Omental fat pad (tissue), 4 donors: ENCODE measurements around the gene FEZ2. TPM values are rescaled to one million over a fixed set of nuclear protein-coding genes. Genes with fewer than 3 reads are reported as not detected.

Source experiments
- ATAC-seq: fragments of 150-250 bp; one replicate; pipeline ENCODE4 v1.9.1; 2016; ENCODE audit warnings: mild to moderate bottlenecking, moderate library complexity; ENCODE audit not compliant: low FRiP score
- DNase-seq: peaks from one replicate; pipeline ENCODE4 v3.0.0-alpha.2; 2019; ENCODE audit warnings: low spot score
- CTCF ChIP-seq, 3 donors: fragments of 450-650 bp; IDR thresholded peaks; one replicate each; pipeline ENCODE4 v1.5.1; 2016 to 2017; ENCODE audit warnings: antibody characterized with exemption in 3 of 3, mild to moderate bottlenecking in 3 of 3, moderate library complexity in 2 of 3
- total RNA-seq, 4 donors: library from RNA; depleted of rRNA; stranded (reverse); fragments of >200 nt; gene quantifications; one replicate each; pipeline ENCODE4 v1.1.0, GENCODE V29; 2016

The FEZ2 gene
- total RNA-seq, 4 donors from 2014 or later, result 41.9 to 64.0 (median 55.9) TPM

- DNase-seq, result no peak
- no peak for TF ChIP-seq CTCF (IDR thresholded peaks at IDR 0.05)
- no peak for ATAC-seq
Observed at GRCh38 chr2:36528274-36528673, 69.7 kb downstream of the FEZ2 start.

- ATAC-seq, result no peak
- TF ChIP-seq CTCF (IDR thresholded peaks at IDR 0.05), result no peak
- no peak for DNase-seq
Observed at GRCh38 chr2:36526226-36526625, 71.7 kb downstream of the FEZ2 start.

GRCh38 chr2:36525245-36525644 lies 72.7 kb downstream of the FEZ2 start:
- no peak for DNase-seq
- no peak for TF ChIP-seq CTCF (IDR thresholded peaks at IDR 0.05)
- no peak for ATAC-seq

- DNase-seq (no peak), ATAC-seq (no peak)
- TF ChIP-seq CTCF (IDR thresholded peaks at IDR 0.05), result no peak
Observed at GRCh38 chr2:36523153-36523552, 74.8 kb downstream of the FEZ2 start.

- TF ChIP-seq CTCF (IDR thresholded peaks at IDR 0.05), result no peak
- no peak for ATAC-seq
- DNase-seq, result no peak
Observed at GRCh38 chr2:36520431-36520830, 77.5 kb downstream of the FEZ2 start.

DNA sequence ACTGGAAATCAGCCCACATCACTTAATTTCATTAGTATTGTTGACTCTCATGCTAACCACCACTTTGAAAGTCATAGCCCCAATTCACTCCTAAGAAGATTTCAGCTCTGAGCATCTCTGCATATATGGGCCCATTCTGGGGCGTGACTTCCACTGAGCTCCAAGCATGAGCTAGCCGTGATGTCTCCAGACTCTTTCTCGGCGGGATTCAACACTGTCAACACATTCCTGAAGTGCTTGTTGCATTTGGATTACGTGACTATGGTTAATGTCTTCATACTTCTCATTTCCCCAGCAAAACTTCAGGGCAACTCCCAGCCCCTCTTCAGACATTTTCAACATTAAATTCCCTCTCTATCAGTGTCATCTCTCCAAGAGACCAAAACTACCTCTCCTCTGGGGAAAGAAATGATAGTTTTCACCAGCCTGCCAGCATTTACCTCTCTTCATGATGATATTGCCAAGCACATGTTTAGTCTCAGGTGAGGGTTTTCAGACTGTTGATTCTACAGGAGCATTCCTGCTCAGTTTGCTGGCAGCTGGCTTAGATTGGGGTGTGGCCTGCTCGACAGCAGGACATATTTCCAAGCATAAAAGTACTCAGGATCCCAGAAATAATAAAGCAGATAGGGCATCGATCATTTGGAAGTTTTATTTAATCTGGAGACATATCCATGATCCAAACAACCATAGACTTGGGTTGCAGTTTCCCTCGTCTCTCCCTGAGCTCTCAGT lies 81.7 kb downstream of the FEZ2 start:
- ATAC-seq, result peak; percentile 47
- no peak for DNase-seq
- no peak for TF ChIP-seq CTCF (IDR thresholded peaks at IDR 0.05)

GRCh38 chr2:36515538-36515937 lies 82.4 kb downstream of the FEZ2 start:
- ATAC-seq, result no peak
- no peak for TF ChIP-seq CTCF (IDR thresholded peaks at IDR 0.05)
- DNase-seq, result no peak
